Upper lobe of right lung (tissue), 1 donor: ENCODE measurements around the gene GZF1. TPM values are rescaled to one million over a fixed set of nuclear protein-coding genes. Genes with fewer than 3 reads are reported as not detected.

Experiments
- ATAC-seq: fragments of 200-7000 bp; cut with Tn5 transposase; one replicate; pipeline ENCODE4 v1.9.1; 2020; ENCODE audit warnings: mild to moderate bottlenecking, moderate library complexity
- DNase-seq: peaks from one replicate; pipeline ENCODE4 v3.0.0-alpha.2; 2020
- H3K27ac ChIP-seq: fragments of 200-600 bp; one replicate; pipeline ENCODE4 v1.8.0; 2022
- H3K27me3 ChIP-seq: fragments of 200-600 bp; one replicate; pipeline ENCODE4 v1.8.0; 2022; ENCODE audit warnings: mild to moderate bottlenecking
- H3K36me3 ChIP-seq: fragments of 200-600 bp; one replicate; pipeline ENCODE4 v1.8.0; 2022
- H3K4me1 ChIP-seq: fragments of 200-600 bp; one replicate; pipeline ENCODE4 v1.8.0; 2022
- H3K4me3 ChIP-seq: fragments of 200-600 bp; one replicate; pipeline ENCODE4 v1.8.0; 2022; ENCODE audit warnings: mild to moderate bottlenecking
- H3K9me3 ChIP-seq: fragments of 200-600 bp; one replicate; pipeline ENCODE4 v1.8.0; 2022
- CTCF ChIP-seq: fragments of 200-600 bp; IDR thresholded peaks from one replicate; pipeline ENCODE4 v1.8.0; 2022; ENCODE audit warnings: antibody characterized with exemption
- intact Hi-C: fragments of 100-400 bp; cut with DNase I; formaldehyde crosslinking; loops from one replicate; pipeline ENCODE4 v1.11.0; 2022
- total RNA-seq: library from RNA; stranded (reverse); fragmentation: NEBNext Ultra II Directional; extraction: Animal tissue kit (Norgen Biotek cat#: 25700); gene quantifications from one replicate; pipeline ENCODE4 v1.2.1, GENCODE V29; 2021
- donor health status: DM: no; HTN: yes; CAD: no; lungs with severe emphysema.

GZF1 gene
- total RNA-seq, 1 donor from 2014 or later: 12.5 TPM

GRCh38 chr20:23350904-23351838 is 10.8 kb upstream of the GZF1 start:
- H3K4me3 ChIP-seq: peak overlapping the region; percentile 100
- no peaks in the 10 kb centered on the region for H3K9me3 ChIP-seq
- H3K27ac ChIP-seq: peak overlapping the region; percentile 99
- peak; percentile 35 for ATAC-seq
- peaks cover 19% of the 10 kb centered on the region for H3K36me3 ChIP-seq
- peaks cover 21% of the 10 kb centered on the region for H3K4me1 ChIP-seq
- TF ChIP-seq CTCF: no peak
- intact Hi-C loops: no loop called here
- peak; percentile 79 for DNase-seq
- no peaks in the 10 kb centered on the region for H3K27me3 ChIP-seq

- H3K4me1 ChIP-seq: peaks cover 27% of the 10 kb centered on the region
- no peaks in the 10 kb centered on the region for H3K9me3 ChIP-seq
- ATAC-seq: no peak
- H3K27ac ChIP-seq: no peak overlapping the region
- intact Hi-C loops: no loop called here
- peaks cover 19% of the 10 kb centered on the region for H3K36me3 ChIP-seq
- no peak for TF ChIP-seq CTCF
- no peak for DNase-seq
- no peaks in the 10 kb centered on the region for H3K27me3 ChIP-seq
- no peak overlapping the region for H3K4me3 ChIP-seq
Measured at GRCh38 chr20:23356203-23356602, 5.8 kb upstream of the GZF1 start.

GRCh38 chr20:23357767-23358562 is 4.0 kb upstream of the GZF1 start:
- ATAC-seq (peak; percentile 87), DNase-seq (peak; percentile 100)
- Histone ChIP-seq H3K4me3 (peak overlapping the region; percentile 71), H3K36me3 (peaks cover 19% of the 10 kb centered on the region), H3K27me3 (no peaks in the 10 kb centered on the region), H3K9me3 (no peaks in the 10 kb centered on the region), H3K27ac (peak overlapping the region; percentile 96), H3K4me1 (peaks cover 17% of the 10 kb centered on the region)
- intact Hi-C loops: no loop called here
- TF ChIP-seq CTCF: no peak

- Histone ChIP-seq H3K36me3 (peaks cover 19% of the 10 kb centered on the region), H3K4me1 (peaks cover 23% of the 10 kb centered on the region), H3K27me3 (no peaks in the 10 kb centered on the region), H3K27ac (peak overlapping the region; percentile 96), H3K4me3 (peak overlapping the region; percentile 71), H3K9me3 (no peaks in the 10 kb centered on the region)
- no peak for DNase-seq
- no peak for TF ChIP-seq CTCF
- ATAC-seq: no peak
- intact Hi-C loops: no loop called here
Measured at GRCh38 chr20:23358563-23358906, 3.4 kb upstream of the GZF1 start.

GRCh38 chr20:23358923-23359593 is 2.9 kb upstream of the GZF1 start:
- TF ChIP-seq CTCF: no peak
- peaks cover 28% of the 10 kb centered on the region for H3K4me1 ChIP-seq
- intact Hi-C loops: no loop called here
- peaks cover 16% of the 10 kb centered on the region for H3K36me3 ChIP-seq
- H3K27me3 ChIP-seq: no peaks in the 10 kb centered on the region
- ATAC-seq (no peak), DNase-seq (no peak)
- H3K9me3 ChIP-seq: no peaks in the 10 kb centered on the region
- H3K4me3 ChIP-seq: no peak overlapping the region
- peak overlapping the region; percentile 96 for H3K27ac ChIP-seq
